PC-9 (cell line): ENCODE results near the gene PCDH9. TPM values are rescaled to one million over a fixed set of nuclear protein-coding genes. Genes with fewer than 3 reads are reported as not detected.

Experiments used
- BruUV-seq: library from RNA; stranded (reverse); fragments of 400-500 nt; replicated peaks from 2 replicates; lab custom pipeline; 2021; lab: Mats Ljungman, UMichigan
- CTCF ChIA-PET: fragments of 300-600 bp; sonication (Branson Sonifier 250); formaldehyde crosslinking; loops from one replicate; lab custom pipeline; 2022; ENCODE audit warnings: antibody characterized with exemption; lab: Charles Lee
- POLR2A ChIA-PET: fragments of 300-600 bp; sonication (Branson Sonifier 250); formaldehyde crosslinking; loops from one replicate; lab custom pipeline; 2022; ENCODE audit warnings: antibody characterized with exemption; ENCODE audit not compliant: unreplicated experiment; lab: Charles Lee
- DNase-seq, 2 experiments: peaks; one replicate each; pipeline versions ENCODE4 v3.0.0 to v3.0.0-alpha.2; 2015 to 2022; ENCODE audit warnings: mixed read lengths in 1 of 2
- H2AFZ ChIP-seq: fragments of 200-600 bp; sonication (generic); 2 replicates; pipeline ENCODE4 v1.8.1; 2017; ENCODE audit warnings: antibody characterized with exemption
- H3F3A ChIP-seq: fragments of 200-600 bp; sonication (generic); 2 replicates; pipeline ENCODE4 v1.8.1; 2017; ENCODE audit warnings: antibody characterized with exemption, mild to moderate bottlenecking, low read depth; ENCODE audit not compliant: insufficient read depth
- H3K27ac ChIP-seq: fragments of 200-600 bp; sonication (generic); 2 replicates; pipeline ENCODE4 v1.6.1; 2016; ENCODE audit warnings: mixed run types
- H3K27me3 ChIP-seq: fragments of 200-600 bp; sonication (generic); 2 replicates; pipeline ENCODE4 v1.6.1; 2016; ENCODE audit warnings: low read depth, mixed run types; ENCODE audit not compliant: insufficient read depth
- H3K36me3 ChIP-seq: fragments of 200-600 bp; sonication (generic); 2 replicates; pipeline ENCODE4 v1.6.1; 2016; ENCODE audit warnings: low read depth, mixed run types
- H3K4me1 ChIP-seq: fragments of 200-600 bp; sonication (generic); replicated peaks from 2 replicates; pipeline ENCODE4 v1.6.1; 2016; ENCODE audit warnings: mixed run types; ENCODE audit not compliant: insufficient read depth
- H3K4me2 ChIP-seq: fragments of 200-600 bp; sonication (generic); 2 replicates; pipeline ENCODE4 v1.6.1; 2017; ENCODE audit warnings: mixed run types
- H3K4me3 ChIP-seq: fragments of 200-600 bp; sonication (generic); 2 replicates; pipeline ENCODE4 v1.6.1; 2016; ENCODE audit warnings: mixed run types
- H3K79me2 ChIP-seq: fragments of 200-600 bp; sonication (generic); 2 replicates; pipeline ENCODE4 v1.6.1; 2017; ENCODE audit warnings: low read depth, mixed run types
- H3K9me2 ChIP-seq: fragments of 200-600 bp; sonication (generic); 2 replicates; pipeline ENCODE4 v1.8.1; 2017; ENCODE audit warnings: mild to moderate bottlenecking; ENCODE audit not compliant: insufficient read depth
- H3K9me3 ChIP-seq: fragments of 200-600 bp; sonication (generic); 2 replicates; pipeline ENCODE4 v1.8.1; 2016; ENCODE audit warnings: low read depth; ENCODE audit not compliant: insufficient read depth
- H4K20me1 ChIP-seq: fragments of 200-600 bp; sonication (generic); 2 replicates; pipeline ENCODE4 v1.8.1; 2017; ENCODE audit not compliant: insufficient read depth
- EZH2 ChIP-seq: fragments of 200-600 bp; sonication (generic); IDR thresholded peaks from 2 replicates; pipeline ENCODE4 v1.8.0; 2017; ENCODE audit warnings: antibody characterized with exemption, low read depth
- intact Hi-C: fragments of 100-400 bp; cut with micrococcal nuclease; formaldehyde crosslinking; loops from one replicate; pipeline ENCODE4 v1.10.0; 2022; ENCODE audit not compliant: unreplicated experiment
- total RNA-seq: library from RNA; stranded (reverse); gene quantifications from 2 replicates; pipeline ENCODE4 v1.2.3, GENCODE V29; 2021
- TF ChIP-seq, protein P1 (sequence below): fragments of 200-600 bp; sonication (generic); conservative IDR thresholded peaks from 2 replicates; pipeline ENCODE4 v1.6.1; 2017; ENCODE audit warnings: mixed run types, antibody characterized with exemption, mild to moderate bottlenecking, moderate library complexity

PCDH9 gene
- total RNA-seq, 1 experiment from 2014 or later, result 0.37 TPM

DNA sequence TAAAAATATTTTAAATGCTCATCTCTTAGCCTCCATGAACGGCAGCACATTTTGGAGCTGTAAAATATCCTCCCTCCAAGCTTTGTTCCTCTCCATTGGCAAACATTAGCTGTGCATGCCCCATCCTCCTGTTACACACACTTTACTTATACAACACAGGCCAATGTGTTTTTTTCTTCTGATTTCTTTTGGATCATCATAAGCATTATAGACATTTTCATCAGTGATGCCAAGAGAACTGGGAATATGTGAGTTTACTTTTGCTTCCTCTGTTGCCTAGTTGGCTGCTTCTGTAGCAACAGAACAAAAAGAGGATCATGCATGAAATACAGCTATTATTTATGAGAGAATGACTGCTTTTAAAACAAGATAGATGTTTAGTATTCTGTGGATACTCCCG, 142.6 kb downstream of the PCDH9 start:
- Histone ChIP-seq H3K4me1 (no peaks in the 10 kb centered on the region), H2AFZ (no peak overlapping the region), H4K20me1 (no peaks in the 10 kb centered on the region), H3K27me3 (no peaks in the 10 kb centered on the region), H3F3A (no peaks in the 10 kb centered on the region), H3K4me3 (no peak overlapping the region), H3K27ac (no peak overlapping the region), H3K36me3 (no peaks in the 10 kb centered on the region), H3K4me2 (no peak overlapping the region), H3K79me2 (no peaks in the 10 kb centered on the region), H3K9me3 (no peaks in the 10 kb centered on the region), H3K9me2 (no peaks in the 10 kb centered on the region)
- CTCF ChIA-PET, result no interaction called here
- TF ChIP-seq, protein P1, sequence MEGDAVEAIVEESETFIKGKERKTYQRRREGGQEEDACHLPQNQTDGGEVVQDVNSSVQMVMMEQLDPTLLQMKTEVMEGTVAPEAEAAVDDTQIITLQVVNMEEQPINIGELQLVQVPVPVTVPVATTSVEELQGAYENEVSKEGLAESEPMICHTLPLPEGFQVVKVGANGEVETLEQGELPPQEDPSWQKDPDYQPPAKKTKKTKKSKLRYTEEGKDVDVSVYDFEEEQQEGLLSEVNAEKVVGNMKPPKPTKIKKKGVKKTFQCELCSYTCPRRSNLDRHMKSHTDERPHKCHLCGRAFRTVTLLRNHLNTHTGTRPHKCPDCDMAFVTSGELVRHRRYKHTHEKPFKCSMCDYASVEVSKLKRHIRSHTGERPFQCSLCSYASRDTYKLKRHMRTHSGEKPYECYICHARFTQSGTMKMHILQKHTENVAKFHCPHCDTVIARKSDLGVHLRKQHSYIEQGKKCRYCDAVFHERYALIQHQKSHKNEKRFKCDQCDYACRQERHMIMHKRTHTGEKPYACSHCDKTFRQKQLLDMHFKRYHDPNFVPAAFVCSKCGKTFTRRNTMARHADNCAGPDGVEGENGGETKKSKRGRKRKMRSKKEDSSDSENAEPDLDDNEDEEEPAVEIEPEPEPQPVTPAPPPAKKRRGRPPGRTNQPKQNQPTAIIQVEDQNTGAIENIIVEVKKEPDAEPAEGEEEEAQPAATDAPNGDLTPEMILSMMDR, result no peak
- no peak for TF ChIP-seq EZH2
- POLR2A ChIA-PET, result no interaction called here
- DNase-seq, result no peak
- intact Hi-C loops, result no loop called here
- no TSS peak for BruUV-seq

DNA sequence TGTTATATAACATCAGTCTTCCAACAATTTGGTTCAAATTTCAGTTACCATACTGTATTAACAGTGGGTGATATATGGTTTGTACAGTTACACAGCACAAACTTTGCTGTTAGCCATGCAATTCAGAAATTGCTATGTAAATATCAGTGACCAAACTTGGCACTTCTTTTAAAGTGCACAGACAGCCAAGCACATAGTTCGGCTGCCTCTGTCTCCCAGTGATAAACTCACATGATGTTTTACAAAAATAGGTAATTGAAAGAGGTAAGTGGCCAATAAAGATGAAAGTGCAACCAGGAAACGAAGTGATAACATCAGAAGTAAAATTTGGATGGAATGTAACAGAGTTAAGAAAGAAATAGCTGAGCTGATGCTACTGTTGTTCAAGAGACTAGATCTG, 143.9 kb downstream of the PCDH9 start:
- Histone ChIP-seq H3K27ac (no peak overlapping the region), H2AFZ (no peak overlapping the region), H3K36me3 (no peaks in the 10 kb centered on the region), H3K4me2 (no peak overlapping the region), H3F3A (no peaks in the 10 kb centered on the region), H3K79me2 (no peaks in the 10 kb centered on the region), H3K4me1 (no peaks in the 10 kb centered on the region), H3K9me2 (no peaks in the 10 kb centered on the region), H3K4me3 (no peak overlapping the region), H3K27me3 (no peaks in the 10 kb centered on the region), H3K9me3 (no peaks in the 10 kb centered on the region), H4K20me1 (no peaks in the 10 kb centered on the region)
- BruUV-seq, result no TSS peak
- no peak for TF ChIP-seq EZH2
- TF ChIP-seq, protein P1, result no peak
- CTCF ChIA-PET, result no interaction called here
- POLR2A ChIA-PET, result no interaction called here
- intact Hi-C loops, result no loop called here
- DNase-seq, result no peak

DNA sequence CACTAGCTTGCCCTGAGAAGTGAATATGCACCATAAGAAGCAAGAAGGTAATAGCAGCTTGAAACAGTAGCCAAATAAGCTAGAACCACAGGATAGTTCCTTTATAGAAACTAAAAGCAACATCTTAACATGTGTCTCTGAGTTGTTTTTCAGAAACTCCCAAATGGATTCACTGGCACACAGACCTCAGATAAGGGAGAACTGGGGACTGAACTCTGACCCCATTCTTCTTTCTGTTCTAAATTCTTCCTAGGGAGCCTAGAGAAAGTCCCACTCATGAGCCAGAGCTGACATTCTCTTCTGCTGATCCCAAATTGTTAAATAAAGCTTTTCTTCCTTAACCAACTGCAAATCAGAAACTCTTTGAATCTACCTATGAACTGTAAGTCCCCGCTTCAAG, 146.1 kb downstream of the PCDH9 start:
- Histone ChIP-seq H3K4me1 (no peaks in the 10 kb centered on the region), H3K4me2 (no peak overlapping the region), H3K4me3 (no peak overlapping the region), H3K27ac (no peak overlapping the region), H3K79me2 (no peaks in the 10 kb centered on the region), H3F3A (no peaks in the 10 kb centered on the region), H3K9me3 (no peaks in the 10 kb centered on the region), H3K27me3 (no peaks in the 10 kb centered on the region), H3K36me3 (no peaks in the 10 kb centered on the region), H4K20me1 (no peaks in the 10 kb centered on the region), H2AFZ (no peak overlapping the region), H3K9me2 (no peaks in the 10 kb centered on the region)
- TF ChIP-seq, protein P1, result no peak
- no peak for TF ChIP-seq EZH2
- CTCF ChIA-PET, result no interaction called here
- intact Hi-C loops, result no loop called here
- no TSS peak for BruUV-seq
- no peak for DNase-seq
- POLR2A ChIA-PET, result no interaction called here
